ENCODE data around the gene ZRANB3.
"Not testable (repeated sequence)": the region's sequence is repeated elsewhere in the genome, so short reads cannot be mapped to it uniquely, and the experiment has no call there.

ZRANB3 gene

DNA sequence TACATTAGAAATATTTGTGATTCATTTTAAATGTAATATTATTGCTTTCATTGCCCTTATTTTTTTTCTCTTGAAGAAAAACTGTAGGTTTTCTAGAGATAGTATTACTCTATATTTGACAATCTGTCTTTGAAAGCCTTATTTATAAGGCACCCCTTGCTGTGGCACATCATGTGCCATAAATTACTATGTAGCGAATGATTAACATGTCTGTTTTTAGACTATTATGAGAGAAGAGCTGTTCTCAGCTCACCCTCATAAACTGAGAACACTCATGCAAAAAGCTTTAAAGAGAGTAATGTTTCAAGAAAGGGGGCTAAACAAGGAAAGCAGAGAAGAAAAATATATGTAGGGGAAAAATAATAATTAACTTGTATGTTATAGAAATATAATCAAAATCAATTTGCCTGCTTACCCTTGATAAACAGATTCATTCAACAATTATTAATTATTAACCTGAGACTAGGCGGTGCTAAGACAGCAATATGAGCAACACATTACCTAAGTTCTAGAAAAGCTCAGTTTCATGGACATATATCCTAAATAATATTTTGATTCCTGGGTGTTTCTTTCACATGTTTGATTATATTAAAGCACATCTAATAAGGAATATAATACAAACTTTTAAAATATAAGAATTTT, 409.9 kb downstream of the ZRANB3 start:
- peaks cover 10% of the 10 kb centered on the region for H3K4me1 ChIP-seq (ENCODE audit: control insufficient read depth, insufficient read depth, low read length, unreplicated experiment)
- H3K27ac ChIP-seq (ENCODE audit: low read depth, low read length), result no peak overlapping the region
- H3K27me3 ChIP-seq (ENCODE audit: insufficient read depth, low read length), result no peaks in the 10 kb centered on the region
- no peaks in the 10 kb centered on the region for H3K79me2 ChIP-seq (ENCODE audit: control insufficient read depth, insufficient read depth, low read length, unreplicated experiment)
- H3K4me3 ChIP-seq (ENCODE audit: low read depth, low read length), result no peak overlapping the region
- H3K36me3 ChIP-seq (ENCODE audit: insufficient read depth, low read length), result peaks cover 13% of the 10 kb centered on the region; the same call in 1 of the 2 replicates
- no peak overlapping the region for H2AFZ ChIP-seq (ENCODE audit: low read length, unreplicated experiment)

DNA sequence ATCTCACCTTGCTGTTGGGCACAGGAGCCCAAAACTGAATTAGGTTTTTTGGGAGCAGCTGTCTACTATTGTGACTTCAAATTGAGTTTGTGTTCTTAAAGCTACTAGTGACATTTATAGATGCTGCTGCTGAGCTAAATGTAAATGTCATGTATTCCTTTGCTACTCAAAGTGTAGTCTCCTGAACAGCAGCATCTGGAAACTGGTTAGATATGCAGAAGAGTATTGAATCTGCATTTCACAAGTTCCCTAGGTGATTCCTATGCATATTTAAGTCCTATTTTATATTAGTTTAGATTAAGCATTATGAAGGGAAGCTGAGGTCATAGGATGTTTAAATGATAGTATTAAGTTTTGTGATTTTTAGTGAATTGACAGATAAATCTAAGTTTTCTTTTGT, 411.4 kb downstream of the ZRANB3 start:
- Histone ChIP-seq H3K27ac (ENCODE audit: low read depth, low read length) (no peak overlapping the region), H3K27me3 (ENCODE audit: insufficient read depth, low read length) (no peaks in the 10 kb centered on the region), H3K4me3 (ENCODE audit: low read depth, low read length) (no peak overlapping the region), H3K79me2 (ENCODE audit: control insufficient read depth, insufficient read depth, low read length, unreplicated experiment) (no peaks in the 10 kb centered on the region), H3K4me1 (ENCODE audit: control insufficient read depth, insufficient read depth, low read length, unreplicated experiment) (peaks cover 1% of the 10 kb centered on the region), H2AFZ (ENCODE audit: low read length, unreplicated experiment) (no peak overlapping the region), H3K36me3 (ENCODE audit: insufficient read depth, low read length) (peaks cover 4% of the 10 kb centered on the region; the same call in 1 of the 2 replicates)

DNA sequence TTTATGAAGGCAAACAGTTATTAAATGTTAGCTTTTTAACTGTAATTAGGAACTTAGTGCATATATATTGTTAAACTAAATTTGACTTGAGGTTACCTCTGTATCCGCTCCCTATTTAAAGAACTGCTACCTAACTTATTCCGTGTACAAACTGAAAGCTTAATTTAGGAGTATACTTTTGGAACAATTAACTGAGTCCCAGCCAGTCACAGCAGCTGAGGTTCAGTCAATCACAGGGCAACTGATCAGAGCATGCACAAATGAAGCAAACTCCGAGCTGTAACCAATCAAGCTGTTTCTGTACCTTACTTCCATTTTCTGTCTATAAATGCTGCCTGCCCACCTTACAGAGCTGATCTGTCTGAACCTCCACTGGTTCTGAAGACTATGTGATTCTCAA, 417.7 kb downstream of the ZRANB3 start:
- no peaks in the 10 kb centered on the region for H3K79me2 ChIP-seq (ENCODE audit: control insufficient read depth, insufficient read depth, low read length, unreplicated experiment)
- peaks cover 7% of the 10 kb centered on the region for H3K36me3 ChIP-seq (ENCODE audit: insufficient read depth, low read length)
- no peaks in the 10 kb centered on the region for H3K27me3 ChIP-seq (ENCODE audit: insufficient read depth, low read length)
- H3K27ac ChIP-seq (ENCODE audit: low read depth, low read length), result no peak overlapping the region
- H3K4me3 ChIP-seq (ENCODE audit: low read depth, low read length), result no peak overlapping the region
- no peaks in the 10 kb centered on the region for H3K4me1 ChIP-seq (ENCODE audit: control insufficient read depth, insufficient read depth, low read length, unreplicated experiment)
- H2AFZ ChIP-seq (ENCODE audit: low read length, unreplicated experiment), result no peak overlapping the region

DNA sequence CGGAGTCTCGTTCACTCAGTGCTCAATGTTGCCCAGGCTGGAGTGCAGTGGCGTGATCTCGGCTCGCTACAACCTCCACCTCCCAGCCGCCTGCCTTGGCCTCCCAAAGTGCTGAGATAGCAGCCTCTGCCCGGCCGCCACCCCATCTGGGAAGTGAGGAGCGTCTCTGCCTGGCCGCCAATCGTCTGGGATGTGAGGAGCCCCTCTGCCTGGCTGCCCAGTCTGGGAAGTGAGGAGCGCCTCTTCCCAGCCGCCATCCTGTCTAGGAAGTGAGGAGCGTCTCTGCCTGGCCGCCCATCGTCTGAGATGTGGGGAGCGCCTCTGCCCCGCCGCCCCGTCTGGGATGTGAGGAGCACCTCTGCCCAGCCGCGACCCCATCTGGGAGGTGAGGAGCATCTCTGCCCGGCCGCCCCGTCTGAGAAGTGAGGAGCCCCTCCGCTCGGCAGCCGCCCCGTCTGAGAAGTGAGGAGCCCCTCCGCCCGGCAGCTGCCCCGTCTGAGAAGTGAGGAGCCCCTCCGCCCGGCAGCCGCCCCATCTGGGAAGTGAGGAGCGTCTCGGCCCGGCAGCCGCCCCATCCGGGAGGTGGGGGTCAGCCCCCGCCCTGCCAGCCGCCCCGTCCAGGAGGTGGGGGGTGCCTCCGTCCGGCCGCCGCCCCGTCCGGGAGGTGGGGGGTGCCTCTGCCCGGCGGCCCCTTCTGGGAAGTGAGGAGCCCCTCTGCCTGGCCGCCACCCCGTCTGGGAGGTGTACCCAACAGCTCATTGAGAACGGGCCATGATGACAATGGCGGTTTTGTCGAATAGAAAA, 425.3 kb downstream of the ZRANB3 start:
- H3K4me3 ChIP-seq (ENCODE audit: low read depth, low read length); H3K27ac ChIP-seq (ENCODE audit: low read depth, low read length); H2AFZ ChIP-seq (ENCODE audit: low read length, unreplicated experiment); H3K4me1 ChIP-seq (ENCODE audit: control insufficient read depth, insufficient read depth, low read length, unreplicated experiment); H3K79me2 ChIP-seq (ENCODE audit: control insufficient read depth, insufficient read depth, low read length, unreplicated experiment); H3K27me3 ChIP-seq (ENCODE audit: insufficient read depth, low read length): not testable (repeated sequence)
- H3K36me3 ChIP-seq (ENCODE audit: insufficient read depth, low read length), result peaks cover 18% of the 10 kb centered on the region

DNA sequence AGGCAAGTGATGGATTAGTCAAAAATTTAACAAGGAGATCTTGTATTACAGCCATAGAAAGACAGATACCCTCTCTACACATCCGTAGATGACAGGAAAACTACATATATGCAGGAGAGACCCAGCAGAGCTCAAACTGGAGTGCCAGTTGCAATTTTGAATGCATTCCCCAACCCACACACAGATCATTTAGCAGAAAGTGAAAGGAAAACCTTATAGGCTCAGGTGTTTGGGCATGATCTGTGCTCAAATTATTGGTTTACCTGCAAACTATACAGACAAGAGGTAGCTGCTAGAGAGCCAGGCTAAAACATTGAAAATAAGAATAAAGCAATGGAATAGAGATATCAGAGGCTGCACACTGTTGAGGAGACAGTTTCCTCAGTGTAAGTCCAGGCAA, 427.2 kb downstream of the ZRANB3 start:
- no peaks in the 10 kb centered on the region for H3K27me3 ChIP-seq (ENCODE audit: insufficient read depth, low read length)
- no peak overlapping the region for H3K27ac ChIP-seq (ENCODE audit: low read depth, low read length)
- H3K4me3 ChIP-seq (ENCODE audit: low read depth, low read length), result no peak overlapping the region
- H2AFZ ChIP-seq (ENCODE audit: low read length, unreplicated experiment), result no peak overlapping the region
- peaks cover 18% of the 10 kb centered on the region for H3K36me3 ChIP-seq (ENCODE audit: insufficient read depth, low read length)
- H3K4me1 ChIP-seq (ENCODE audit: control insufficient read depth, insufficient read depth, low read length, unreplicated experiment), result no peaks in the 10 kb centered on the region
- peaks cover 9% of the 10 kb centered on the region for H3K79me2 ChIP-seq (ENCODE audit: control insufficient read depth, insufficient read depth, low read length, unreplicated experiment)

DNA sequence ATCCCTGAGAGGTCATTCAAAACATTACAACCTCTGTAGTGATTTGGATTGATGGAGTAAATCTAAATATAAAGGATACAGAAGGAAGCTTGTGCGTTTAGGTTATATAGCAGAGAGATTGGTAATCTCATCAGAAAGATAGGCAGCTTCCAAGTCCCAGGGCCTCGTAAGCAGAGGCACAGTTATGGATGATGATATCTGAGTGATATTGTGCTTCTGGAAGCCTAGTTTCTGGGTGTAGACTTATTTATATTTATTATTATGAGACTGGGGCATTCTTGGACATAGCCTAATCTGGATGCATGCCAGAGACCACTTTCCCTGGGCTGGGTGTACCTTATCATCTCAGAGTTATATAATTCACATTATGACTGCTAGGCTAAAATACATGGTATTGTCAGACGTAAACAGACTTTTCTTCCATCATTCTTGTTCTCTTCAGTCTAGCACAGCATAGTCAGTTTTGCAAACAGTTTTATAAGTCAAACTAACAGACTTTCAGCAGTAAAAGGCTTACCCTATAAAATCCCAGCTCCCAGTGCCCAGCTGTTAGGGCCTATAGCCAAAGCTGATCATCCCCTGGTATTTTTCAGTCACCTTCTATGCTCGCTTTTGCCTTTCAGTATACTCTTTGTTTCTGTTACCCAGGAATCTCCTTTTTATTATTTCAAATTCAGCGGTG, 431.1 kb downstream of the ZRANB3 start:
- Histone ChIP-seq H3K4me3 (ENCODE audit: low read depth, low read length) (no peak overlapping the region), H3K27ac (ENCODE audit: low read depth, low read length) (no peak overlapping the region), H2AFZ (ENCODE audit: low read length, unreplicated experiment) (no peak overlapping the region), H3K36me3 (ENCODE audit: insufficient read depth, low read length) (peaks cover 15% of the 10 kb centered on the region), H3K79me2 (ENCODE audit: control insufficient read depth, insufficient read depth, low read length, unreplicated experiment) (peaks cover 9% of the 10 kb centered on the region), H3K4me1 (ENCODE audit: control insufficient read depth, insufficient read depth, low read length, unreplicated experiment) (no peaks in the 10 kb centered on the region), H3K27me3 (ENCODE audit: insufficient read depth, low read length) (no peaks in the 10 kb centered on the region)

DNA sequence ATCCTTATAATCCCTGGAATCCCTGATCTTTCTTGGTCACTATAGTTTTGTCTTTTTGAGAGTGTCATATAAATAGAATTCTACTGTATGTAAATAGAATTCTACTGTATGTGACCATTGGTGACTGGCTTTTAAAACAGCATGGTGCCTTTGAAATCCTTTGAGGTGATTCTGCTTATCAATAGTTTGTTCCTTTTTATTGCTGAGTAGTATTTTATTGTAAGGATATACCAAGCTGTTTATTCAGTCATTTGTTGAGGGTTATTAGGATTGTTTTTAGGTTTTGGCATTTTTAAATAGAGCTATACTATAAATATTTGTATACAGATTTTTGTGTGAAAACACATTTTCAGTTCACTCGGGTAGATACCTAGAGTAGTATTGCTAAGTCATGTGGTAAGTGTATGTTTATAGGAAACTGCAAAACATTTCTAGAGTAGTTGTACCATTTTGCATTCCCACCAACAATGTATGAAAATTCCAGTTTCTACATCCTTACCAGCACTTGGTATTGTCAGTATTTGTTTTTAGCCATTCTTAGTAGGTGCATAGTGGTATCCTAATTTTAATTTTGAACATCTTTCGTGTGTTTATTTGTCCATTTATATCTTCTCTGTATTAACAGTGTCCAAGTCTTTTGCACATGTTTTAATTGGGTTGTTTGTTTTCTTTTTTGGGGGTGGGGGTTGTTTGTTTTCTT, 433.3 kb downstream of the ZRANB3 start:
- H3K4me3 ChIP-seq (ENCODE audit: low read depth, low read length), result no peak overlapping the region
- peaks cover 4% of the 10 kb centered on the region for H3K79me2 ChIP-seq (ENCODE audit: control insufficient read depth, insufficient read depth, low read length, unreplicated experiment)
- H3K27ac ChIP-seq (ENCODE audit: low read depth, low read length), result no peak overlapping the region
- H3K36me3 ChIP-seq (ENCODE audit: insufficient read depth, low read length), result 0 out of 2 replicates have a peak, but pooled peaks cover 2% of the 10 kb centered on the region
- no peak overlapping the region for H2AFZ ChIP-seq (ENCODE audit: low read length, unreplicated experiment)
- H3K27me3 ChIP-seq (ENCODE audit: insufficient read depth, low read length), result no peaks in the 10 kb centered on the region
- H3K4me1 ChIP-seq (ENCODE audit: control insufficient read depth, insufficient read depth, low read length, unreplicated experiment), result peaks cover 4% of the 10 kb centered on the region

DNA sequence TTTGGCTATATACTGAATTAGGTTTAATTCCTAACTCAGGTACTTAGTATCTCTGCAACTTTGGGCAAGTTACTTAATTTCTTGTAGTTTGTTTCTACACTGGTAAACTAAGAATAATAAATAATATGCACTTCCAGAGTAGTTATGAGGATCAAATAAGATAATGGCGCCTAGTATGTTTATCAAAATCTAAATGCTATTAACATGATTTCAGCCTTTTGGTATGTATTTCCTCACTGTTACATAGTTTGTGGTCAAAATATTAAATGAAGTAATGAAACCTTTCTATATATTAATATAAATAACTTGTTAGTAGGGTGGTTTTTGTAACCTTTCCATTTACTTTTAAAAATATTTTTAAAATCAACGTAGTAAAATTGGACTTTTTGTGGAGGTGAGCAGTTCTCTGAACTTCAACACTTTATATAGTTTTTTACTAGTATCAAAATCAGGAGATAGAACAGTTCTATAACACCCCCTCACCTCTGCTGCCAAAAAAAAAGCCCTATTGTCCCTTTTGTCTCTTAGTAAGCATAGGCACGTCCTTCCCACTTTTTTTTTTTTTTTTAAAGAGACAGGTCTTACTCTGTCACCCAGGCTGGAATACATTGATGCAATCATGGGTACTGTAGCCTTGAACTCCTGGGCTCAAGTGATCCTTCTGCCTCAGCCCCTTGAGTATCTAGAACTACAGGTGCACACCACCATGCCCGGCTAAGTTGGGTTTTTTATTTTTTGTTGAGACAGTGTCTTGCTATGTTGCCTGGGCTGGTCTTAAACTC, 434.2 kb downstream of the ZRANB3 start:
- H3K4me3 ChIP-seq (ENCODE audit: low read depth, low read length), result no peak overlapping the region
- peaks cover 5% of the 10 kb centered on the region for H3K4me1 ChIP-seq (ENCODE audit: control insufficient read depth, insufficient read depth, low read length, unreplicated experiment)
- no peak overlapping the region for H3K27ac ChIP-seq (ENCODE audit: low read depth, low read length)
- 0 out of 2 replicates have a peak, but pooled peaks cover 2% of the 10 kb centered on the region for H3K36me3 ChIP-seq (ENCODE audit: insufficient read depth, low read length)
- no peaks in the 10 kb centered on the region for H3K27me3 ChIP-seq (ENCODE audit: insufficient read depth, low read length)
- H2AFZ ChIP-seq (ENCODE audit: low read length, unreplicated experiment), result no peak overlapping the region
- H3K79me2 ChIP-seq (ENCODE audit: control insufficient read depth, insufficient read depth, low read length, unreplicated experiment), result peaks cover 4% of the 10 kb centered on the region

DNA sequence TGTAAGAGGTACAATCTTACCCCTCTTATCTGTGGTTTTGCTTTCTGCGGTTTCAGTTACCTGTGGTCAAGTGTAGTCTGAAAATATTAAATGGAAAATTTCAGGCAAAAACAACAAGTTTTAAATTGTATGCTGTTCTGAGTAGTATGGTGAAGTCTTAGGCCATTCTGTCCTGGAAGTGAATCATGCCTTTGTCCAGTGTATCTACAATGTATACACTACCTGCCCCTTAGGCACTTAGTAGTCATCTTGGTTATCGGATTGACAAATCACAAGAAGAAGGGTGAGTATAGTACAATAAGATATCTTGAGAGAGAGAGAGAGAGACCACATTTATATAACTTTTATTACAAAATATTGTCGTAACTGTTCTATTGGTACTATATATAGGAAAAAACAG, 435.4 kb downstream of the ZRANB3 start:
- H3K4me1 ChIP-seq (ENCODE audit: control insufficient read depth, insufficient read depth, low read length, unreplicated experiment), result peaks cover 5% of the 10 kb centered on the region
- H3K79me2 ChIP-seq (ENCODE audit: control insufficient read depth, insufficient read depth, low read length, unreplicated experiment), result peaks cover 4% of the 10 kb centered on the region
- H2AFZ ChIP-seq (ENCODE audit: low read length, unreplicated experiment), result no peak overlapping the region
- H3K27ac ChIP-seq (ENCODE audit: low read depth, low read length), result no peak overlapping the region
- H3K27me3 ChIP-seq (ENCODE audit: insufficient read depth, low read length), result no peaks in the 10 kb centered on the region
- no peak overlapping the region for H3K4me3 ChIP-seq (ENCODE audit: low read depth, low read length)
- H3K36me3 ChIP-seq (ENCODE audit: insufficient read depth, low read length), result no peaks in the 10 kb centered on the region

DNA sequence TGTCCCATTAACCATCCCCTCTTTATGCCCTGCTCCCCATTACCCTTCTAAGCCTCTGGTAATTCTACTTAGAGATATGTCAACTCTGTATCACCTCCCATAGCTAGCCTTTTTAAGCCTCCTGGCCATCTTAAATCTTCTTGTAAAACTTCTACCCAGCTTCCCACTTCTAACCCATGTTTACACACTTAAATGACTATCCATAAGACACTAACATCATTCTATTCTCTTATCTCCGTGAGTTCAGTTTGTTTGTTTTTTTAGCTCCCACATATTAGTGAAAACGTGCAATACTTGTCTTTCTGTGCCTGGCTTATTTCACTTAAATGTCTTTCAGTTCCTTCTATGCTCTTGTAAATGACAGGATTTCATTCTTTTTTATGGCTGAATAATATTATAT, 436.5 kb downstream of the ZRANB3 start:
- no peak overlapping the region for H3K27ac ChIP-seq (ENCODE audit: low read depth, low read length)
- peaks cover 5% of the 10 kb centered on the region for H3K4me1 ChIP-seq (ENCODE audit: control insufficient read depth, insufficient read depth, low read length, unreplicated experiment)
- no peaks in the 10 kb centered on the region for H3K79me2 ChIP-seq (ENCODE audit: control insufficient read depth, insufficient read depth, low read length, unreplicated experiment)
- H3K27me3 ChIP-seq (ENCODE audit: insufficient read depth, low read length), result no peaks in the 10 kb centered on the region
- H3K36me3 ChIP-seq (ENCODE audit: insufficient read depth, low read length), result no peaks in the 10 kb centered on the region
- no peak overlapping the region for H3K4me3 ChIP-seq (ENCODE audit: low read depth, low read length)
- no peak overlapping the region for H2AFZ ChIP-seq (ENCODE audit: low read length, unreplicated experiment)
